HepG2 (cell line): Measurements from ENCODE around the gene MYO5A. TPM values are rescaled to one million over a fixed set of nuclear protein-coding genes. Genes with fewer than 3 reads are reported as not detected.

Experiments
- BRF2 ChIP-seq: sonication (generic); formaldehyde crosslinking; IDR thresholded peaks from 2 replicates; pipeline ENCODE4 v1.8.1; 2022; ENCODE audit warnings: mild to moderate bottlenecking, missing genetic modification reagents
- CBX2 ChIP-seq, 2 experiments: fragments of 200-600 bp in 1 of 2; sonication (generic); formaldehyde crosslinking in 1 of 2; IDR thresholded peaks; 2 replicates each; pipeline versions ENCODE4 v1.7.0 to v1.8.1; 2018 to 2022; ENCODE audit warnings: low read depth in 2 of 2, low read length in 1 of 2, mild to moderate bottlenecking in 1 of 2, missing genetic modification reagents in 1 of 2
- CBX5 ChIP-seq: sonication (generic); formaldehyde crosslinking; IDR thresholded peaks from 2 replicates; pipeline ENCODE4 v1.4.0; 2020; ENCODE audit warnings: missing genetic modification reagents, borderline replicate concordance
- DPF2 ChIP-seq: sonication (generic); formaldehyde crosslinking; IDR thresholded peaks from 2 replicates; pipeline ENCODE4 v1.4.0; 2020; ENCODE audit warnings: mild to moderate bottlenecking, low read depth, missing genetic modification reagents, borderline replicate concordance
- ETV6 ChIP-seq: sonication (generic); formaldehyde crosslinking; conservative IDR thresholded peaks from 2 replicates; pipeline ENCODE4 v1.4.0; 2020; ENCODE audit warnings: missing genetic modification reagents
- GATAD1 ChIP-seq: IDR thresholded peaks from 2 replicates; pipeline ENCODE4 v1.6.1; 2016; ENCODE audit warnings: missing genetic modification reagents, missing compliant biosample characterization
- HNF1B ChIP-seq: sonication (generic); formaldehyde crosslinking; IDR thresholded peaks from 2 replicates; pipeline ENCODE4 v1.5.1; 2020; ENCODE audit warnings: mild to moderate bottlenecking, moderate library complexity, missing genetic modification reagents
- HNF4G ChIP-seq, 2 experiments: sonication (generic) in 1 of 2; formaldehyde crosslinking in 1 of 2; IDR thresholded peaks; 2 replicates each; pipeline versions ENCODE4 v1.4.0 to v1.6.1; 2011 to 2020; ENCODE audit warnings: borderline replicate concordance in 2 of 2, low read depth in 2 of 2, mild to moderate bottlenecking in 2 of 2, low read length in 1 of 2, missing genetic modification reagents in 1 of 2, moderate library complexity in 1 of 2
- HOMEZ ChIP-seq: IDR thresholded peaks from 2 replicates; pipeline ENCODE4 v1.6.1; 2016; ENCODE audit warnings: low read depth
- HOXA3 ChIP-seq: sonication (generic); formaldehyde crosslinking; IDR thresholded peaks from 2 replicates; pipeline ENCODE4 v1.5.0; 2020; ENCODE audit warnings: missing genetic modification reagents
- KDM5A ChIP-seq: fragments of 200-600 bp; sonication (generic); IDR thresholded peaks from 2 replicates; pipeline ENCODE4 v1.7.0; 2018; ENCODE audit warnings: antibody characterized with exemption, mild to moderate bottlenecking, low read length, borderline replicate concordance
- KLF13 ChIP-seq: sonication (generic); formaldehyde crosslinking; IDR thresholded peaks from 2 replicates; pipeline ENCODE4 v1.4.0; 2020; ENCODE audit warnings: mild to moderate bottlenecking, missing genetic modification reagents
- MAX ChIP-seq: IDR thresholded peaks from 2 replicates; pipeline ENCODE4 v1.6.1; 2012; ENCODE audit warnings: inconsistent platforms
- NCOA1 ChIP-seq: sonication (generic); formaldehyde crosslinking; IDR thresholded peaks from 2 replicates; pipeline ENCODE4 v1.9.0; 2021; ENCODE audit warnings: missing genetic modification reagents
- REST ChIP-seq, 2 experiments: IDR thresholded peaks; 2 replicates each; pipeline ENCODE4 v1.6.1; 2011 to 2012; ENCODE audit warnings: low read length in 2 of 2, borderline replicate concordance in 1 of 2, low read depth in 1 of 2, mild to moderate bottlenecking in 1 of 2, moderate library complexity in 1 of 2
- RXRB ChIP-seq: IDR thresholded peaks from 2 replicates; pipeline ENCODE4 v1.6.1; 2016; ENCODE audit warnings: borderline replicate concordance, missing genetic modification reagents, missing compliant biosample characterization
- ZNF20 ChIP-seq: sonication (generic); formaldehyde crosslinking; IDR thresholded peaks from 2 replicates; pipeline ENCODE4 v1.4.0; 2020; ENCODE audit warnings: mild to moderate bottlenecking, moderate library complexity, missing genetic modification reagents
- ZNF557 ChIP-seq: sonication (generic); formaldehyde crosslinking; IDR thresholded peaks from 2 replicates; pipeline ENCODE4 v1.4.0; 2020; ENCODE audit warnings: missing genetic modification reagents
- polyA plus RNA-seq, 8 experiments: library from polyadenylated mRNA; depleted of rRNA in 3 of 8; stranded (reverse) in 7 of 8; unstranded in 1 of 8; fragments of >200 nt; fragmentation: Illumina TruSeq in 4 of 8; extraction: Trizol in 4 of 8; gene quantifications; 2 replicates each; pipeline versions ENCODE4 v1.2.1 to v1.2.3, GENCODE V29; 2011 to 2016; ENCODE audit warnings: low read depth in 4 of 8, missing spikeins in 1 of 8, mixed read lengths in 1 of 8; ENCODE audit not compliant: insufficient read depth in 1 of 8
- total RNA-seq, 5 experiments: library from RNA; depleted of rRNA; stranded (reverse); fragments of >200 nt; fragmentation: Illumina TruSeq; extraction: Trizol; gene quantifications; 2 replicates each; pipeline ENCODE4 v1.2.3, GENCODE V29; 2016; ENCODE audit warnings: low read depth in 1 of 5

The MYO5A gene
- total and polyA plus RNA-seq, 2 of the 13 experiments (the other 11 are each of a cell fraction or from before 2014, with no cell fraction given), result 2.8 to 4.8 TPM

GRCh38 chr15:52281085-52282035 is 247.3 kb downstream of the MYO5A start (continued):
- TF ChIP-seq REST (IDR thresholded peaks at IDR 0.05; ENCODE audit: borderline replicate concordance in 1 of 2, low read depth in 1 of 2, low read length in 2 of 2), result no peak
- peak; percentile 57; the same call in 1 of the 2 replicates for TF ChIP-seq CBX5 (CRISPR knock-in tag)
- TF ChIP-seq NCOA1 (CRISPR knock-in tag), result no peak
- no peak for TF ChIP-seq KDM5A
- no peak for TF ChIP-seq ZNF20 (CRISPR knock-in tag)
- TF ChIP-seq ETV6 (CRISPR knock-in tag), result no peak
- TF ChIP-seq HNF1B, result 0 out of 2 replicates have a peak, but pooled peaks have one; percentile 16
- no peak for TF ChIP-seq GATAD1 (CRISPR knock-in tag)
- peak; percentile 95 for TF ChIP-seq RXRB (CRISPR knock-in tag)
- peak; percentile 71 for TF ChIP-seq DPF2 (CRISPR knock-in tag)
- TF ChIP-seq MAX, result no peak
- TF ChIP-seq HOMEZ (CRISPR knock-in tag), result no peak
- no peak for TF ChIP-seq ZNF557 (CRISPR knock-in tag)
- peak; percentile 37; the same call in 1 of the 2 replicates for TF ChIP-seq BRF2
- TF ChIP-seq CBX2 (IDR thresholded peaks at IDR 0.05; ENCODE audit: low read depth, low read length), result no peak
- no peak for TF ChIP-seq CBX2 (CRISPR knock-in tag; IDR thresholded peaks at IDR 0.05; ENCODE audit: low read depth)
- peak; percentile 51 for TF ChIP-seq HOXA3
- no peak for TF ChIP-seq KLF13 (CRISPR knock-in tag)
- TF ChIP-seq HNF4G (IDR thresholded peaks at IDR 0.05; ENCODE audit: borderline replicate concordance, low read depth, low read length), result peak; percentile 35; the same call in 1 of the 2 replicates
- no peak for TF ChIP-seq HNF4G (CRISPR knock-in tag; IDR thresholded peaks at IDR 0.05; ENCODE audit: borderline replicate concordance, low read depth)
